ENCODE data around the gene SELENON. TPM values are rescaled to one million over a fixed set of nuclear protein-coding genes. Genes with fewer than 3 reads are reported as not detected.

The SELENON gene
- total RNA-seq, 1 donor from 2014 or later: 46.3 TPM

DNA sequence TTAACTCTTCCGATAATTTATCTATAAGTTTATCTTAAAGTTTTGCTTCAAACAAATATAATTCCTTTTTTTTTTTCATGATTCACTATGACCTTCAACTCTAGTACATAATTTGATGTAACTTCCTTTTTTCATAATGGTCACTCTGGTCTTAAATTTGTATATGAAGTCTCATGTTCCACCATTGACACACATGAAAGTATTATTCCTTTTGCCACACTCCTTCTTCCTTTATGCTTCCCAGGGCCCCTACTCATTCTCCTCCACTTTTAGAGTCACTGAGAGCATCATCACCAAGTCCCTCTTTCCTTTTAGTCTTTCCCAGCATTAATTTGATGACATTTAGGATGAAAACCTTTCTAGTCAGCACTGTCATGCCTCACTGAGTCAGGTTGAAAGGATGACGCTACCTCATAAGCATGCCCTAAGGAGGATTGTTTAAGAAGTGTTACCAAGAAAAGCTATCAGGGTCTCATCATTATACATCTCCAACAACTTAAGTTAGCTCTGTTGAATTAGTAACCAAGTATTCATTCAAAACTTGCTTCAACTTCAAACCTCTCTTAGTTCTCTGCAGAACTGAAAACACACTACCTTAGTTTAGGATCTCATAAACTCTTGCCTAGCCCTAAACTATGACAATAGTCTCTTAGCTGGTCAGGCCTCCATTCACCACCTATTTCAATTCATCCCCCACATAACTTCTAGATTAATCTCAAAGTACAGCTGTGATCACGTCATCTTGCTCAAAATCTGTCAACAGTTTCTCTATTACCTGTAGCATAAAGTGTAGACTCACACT is 44.7 kb downstream of the SELENON start:
- no peak for DNase-seq
- intact Hi-C loops (cut with micrococcal nuclease): no loop called here
- ATAC-seq: no peak

- DNase-seq: no peak
- intact Hi-C loops (cut with micrococcal nuclease): no loop called here
- no peak for ATAC-seq
Observed at GRCh38 chr1:25845664-25846063, 45.7 kb downstream of the SELENON start.

DNA sequence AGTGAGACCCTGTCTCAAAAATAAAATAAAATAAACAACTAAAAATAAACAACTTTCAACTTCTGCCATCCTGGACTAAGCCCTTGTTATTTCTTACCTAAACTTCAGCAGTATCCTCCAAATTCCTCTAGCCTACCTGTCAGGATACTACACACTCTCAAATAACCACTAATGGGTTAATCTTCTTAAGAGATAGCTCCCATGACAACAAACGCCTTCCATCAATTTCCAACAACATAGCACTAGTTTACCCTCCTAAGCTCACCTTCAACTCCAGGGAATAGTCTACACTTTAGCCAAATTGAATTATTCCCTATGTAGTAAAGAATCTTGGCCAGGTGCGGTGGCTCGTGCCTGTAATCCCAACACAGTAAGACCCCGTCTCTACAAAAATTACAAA is 47.9 kb downstream of the SELENON start:
- DNase-seq (no peak), ATAC-seq (no peak)
- intact Hi-C loops (cut with micrococcal nuclease): no loop called here

DNA sequence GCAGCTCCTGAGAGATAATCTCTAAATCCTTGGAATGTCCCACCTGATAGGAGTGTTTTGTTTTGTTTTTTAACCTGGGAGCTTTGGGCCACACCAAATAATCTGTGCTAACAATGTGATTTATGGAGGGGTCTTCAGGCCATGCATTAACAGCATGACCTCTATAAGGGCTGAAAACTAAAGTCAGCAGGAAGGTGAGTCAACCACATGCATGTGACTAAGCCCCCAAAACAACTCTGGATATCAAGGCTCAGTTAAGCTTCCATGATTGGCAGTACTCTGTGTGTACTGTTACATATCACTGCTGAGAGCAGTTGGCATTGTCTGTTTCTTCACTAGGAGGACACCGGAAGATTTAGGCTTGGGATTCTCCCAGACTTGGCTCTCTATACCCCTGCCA is 48.5 kb downstream of the SELENON start:
- intact Hi-C loops (cut with micrococcal nuclease): no loop called here
- DNase-seq (no peak), ATAC-seq (no peak)

GRCh38 chr1:25854554-25854953 is 54.6 kb downstream of the SELENON start:
- ATAC-seq (no peak), DNase-seq (no peak)
- intact Hi-C loops (cut with micrococcal nuclease): no loop called here

DNA sequence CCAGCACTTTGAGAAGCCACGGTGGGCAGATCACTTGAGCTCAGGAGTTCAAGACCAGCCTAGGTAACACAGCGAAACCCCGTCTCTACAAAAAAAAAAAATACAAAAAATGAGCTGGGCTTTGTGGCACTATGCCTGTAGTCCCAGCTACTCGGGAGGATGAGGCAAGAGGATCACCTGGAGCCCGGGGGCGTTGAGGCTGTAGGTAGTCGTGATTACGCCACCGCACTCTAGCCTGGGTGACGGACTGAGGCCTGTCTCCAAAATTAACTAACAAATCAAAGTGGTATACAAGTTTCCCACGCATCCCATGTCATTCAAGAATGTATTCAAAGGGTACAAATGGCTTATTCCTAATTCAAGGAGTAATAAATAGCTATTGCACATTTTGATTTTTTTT is 56.9 kb downstream of the SELENON start:
- no peak for ATAC-seq
- intact Hi-C loops (cut with micrococcal nuclease): no loop called here

DNA sequence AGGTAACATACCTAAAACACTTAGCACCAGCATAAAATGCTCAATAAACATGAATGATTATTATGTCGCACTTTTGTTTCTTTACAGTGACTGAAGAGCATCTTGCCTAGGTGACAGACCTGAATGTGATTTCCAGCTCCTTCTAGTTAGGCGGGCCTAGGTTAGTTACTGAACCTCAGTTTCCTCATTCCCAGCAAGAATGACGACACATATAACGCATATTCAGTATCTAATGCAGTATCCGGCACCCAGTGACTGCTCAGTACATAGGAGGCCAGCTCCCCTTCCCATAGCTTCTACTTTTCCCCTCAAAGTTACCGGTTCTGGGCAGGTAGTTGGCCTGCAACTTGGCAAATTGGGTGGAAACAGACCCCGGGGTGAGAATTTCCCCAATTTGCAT is 58.5 kb downstream of the SELENON start:
- intact Hi-C loops (cut with micrococcal nuclease): no loop called here

More for the DNA sequence above, 56.9 kb downstream of the SELENON start:
- DNase-seq: no peak

DNA sequence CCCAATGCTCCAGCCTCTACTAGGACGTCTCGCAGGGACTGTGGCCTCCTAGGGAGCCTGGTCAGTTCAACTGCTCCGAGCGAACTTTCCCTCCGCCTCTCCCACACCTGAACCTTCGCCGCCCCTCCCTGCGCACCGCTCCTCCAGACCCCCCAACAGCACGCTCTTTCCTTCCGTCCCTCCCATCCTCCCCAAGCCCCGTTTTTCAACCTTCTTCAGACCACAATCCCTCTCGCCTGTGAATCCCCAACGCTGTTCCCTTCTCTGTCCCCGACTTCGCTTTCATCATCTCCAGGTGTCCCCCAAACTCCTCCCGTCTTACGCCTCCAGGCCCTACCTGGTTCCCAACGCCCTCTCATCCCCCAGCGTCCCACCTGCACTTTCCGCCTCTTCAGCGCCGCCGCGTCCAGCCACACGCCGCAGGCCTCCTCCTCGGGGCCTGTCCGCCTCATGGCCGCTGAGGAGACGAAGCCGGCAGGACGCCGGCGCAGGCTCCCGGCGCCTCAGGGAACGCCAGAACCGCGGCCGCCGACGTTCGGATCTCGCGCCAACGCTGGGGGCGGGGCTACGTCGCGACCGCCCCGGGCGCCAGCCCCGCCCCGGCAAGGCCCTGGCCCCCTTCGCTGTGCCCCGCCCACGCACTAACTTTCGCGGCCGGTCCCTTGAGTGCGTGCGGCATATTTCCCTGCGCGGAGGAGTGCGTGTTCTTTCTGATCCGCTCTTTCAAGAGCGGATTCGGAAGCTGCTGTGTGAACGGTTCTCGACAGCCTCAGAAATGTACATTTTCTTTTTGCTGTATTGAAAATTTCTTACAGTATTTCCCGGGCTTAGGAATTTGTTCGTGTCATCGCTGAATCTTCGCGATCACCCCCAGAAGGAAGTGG is 59.2 kb downstream of the SELENON start, which contains the start of gene AUNIP:
Gene AUNIP, minus strand, starts transcription at position 552 of the 884 bp plus-strand sequence. Its CDS starts 100 bp downstream, at position 452.
- DNase-seq (peak; percentile 93), ATAC-seq (peak; percentile 98)
- intact Hi-C loops (cut with micrococcal nuclease): no loop called here

More for the DNA sequence above, 58.5 kb downstream of the SELENON start:
- ATAC-seq (no peak), DNase-seq (no peak)

DNA sequence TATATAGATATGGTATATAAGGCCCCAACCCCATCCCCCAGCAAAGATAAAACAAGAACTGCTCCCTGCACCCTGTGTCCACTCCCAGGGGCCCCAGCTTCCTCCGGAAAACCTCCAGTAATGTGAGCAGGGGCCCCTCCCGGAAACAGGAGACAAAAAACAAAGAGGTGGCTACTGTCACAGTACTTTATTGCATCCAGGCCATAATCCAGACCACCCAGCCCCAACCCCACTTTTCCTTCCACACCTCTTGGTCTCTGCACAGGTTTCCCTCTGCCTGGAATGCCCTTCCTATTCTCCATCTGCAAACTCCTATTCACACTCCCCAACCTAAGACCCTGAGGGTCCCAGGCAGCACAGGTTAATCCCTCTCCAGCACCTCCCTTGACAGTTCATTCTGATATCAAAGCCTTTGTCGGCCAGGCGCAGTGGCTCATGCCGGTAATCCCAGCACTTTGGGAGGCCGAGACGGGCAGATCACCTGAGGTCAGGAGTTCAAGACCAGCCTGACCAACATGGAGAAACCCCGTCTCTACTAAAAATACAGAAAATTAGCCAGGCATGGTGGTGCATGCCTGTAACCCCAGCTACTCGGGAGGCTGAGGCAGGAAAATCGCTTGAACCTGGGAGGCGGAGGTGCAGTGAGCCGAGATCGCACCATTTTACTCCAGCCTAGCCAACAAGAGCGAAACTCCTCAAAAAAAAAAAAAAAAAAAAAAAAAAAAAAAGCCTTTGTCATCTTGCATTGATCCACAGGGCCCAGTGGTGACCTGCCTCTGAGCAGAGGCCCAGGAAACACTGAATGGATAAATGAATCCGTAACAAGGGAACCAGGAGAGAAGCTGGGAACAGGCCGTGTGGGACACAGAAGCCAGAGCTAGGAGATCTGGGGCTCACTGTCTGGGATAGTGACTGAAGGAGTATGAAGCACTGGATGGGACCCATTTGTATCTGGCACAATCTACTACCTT is 61.6 kb downstream of the SELENON start:
- DNase-seq: no peak
- ATAC-seq: no peak
- intact Hi-C loops (cut with micrococcal nuclease): no loop called here

DNA sequence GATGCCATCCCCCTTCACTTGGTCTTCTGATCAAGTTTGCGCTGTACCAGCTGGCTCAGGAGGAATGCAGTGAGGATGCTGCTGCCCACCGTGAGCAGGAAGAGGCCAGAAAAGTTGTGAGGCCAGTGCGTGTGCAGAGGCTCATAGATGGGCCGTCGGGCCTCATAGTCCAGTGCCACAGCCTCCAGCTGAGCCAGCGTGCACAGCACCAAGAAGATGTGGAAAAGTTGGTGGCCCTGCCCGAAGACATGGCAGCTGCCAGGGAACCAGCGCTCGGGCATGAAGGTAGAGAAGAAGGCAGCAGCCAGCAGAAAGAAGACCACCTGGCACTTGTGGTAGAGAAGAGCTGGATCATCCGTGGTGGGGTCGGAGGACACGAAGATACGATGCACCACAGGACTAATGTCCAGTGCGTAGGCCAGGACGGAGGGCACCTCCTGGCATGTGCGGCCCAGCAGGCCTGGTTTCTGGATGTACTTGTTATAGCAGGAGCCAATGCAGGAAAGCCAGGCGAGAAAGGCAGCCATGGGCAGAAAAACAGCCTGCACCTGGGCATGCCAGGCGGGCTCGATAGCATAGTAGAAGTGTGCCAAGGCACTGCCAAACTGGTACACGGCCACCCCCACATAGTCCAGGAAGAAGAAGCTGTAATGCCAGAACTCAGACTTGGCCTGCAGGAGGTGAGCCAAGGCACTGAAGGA is 62.9 kb downstream of the SELENON start:
- no peak for ATAC-seq
- intact Hi-C loops (cut with micrococcal nuclease): no loop called here
- DNase-seq: no peak

DNA sequence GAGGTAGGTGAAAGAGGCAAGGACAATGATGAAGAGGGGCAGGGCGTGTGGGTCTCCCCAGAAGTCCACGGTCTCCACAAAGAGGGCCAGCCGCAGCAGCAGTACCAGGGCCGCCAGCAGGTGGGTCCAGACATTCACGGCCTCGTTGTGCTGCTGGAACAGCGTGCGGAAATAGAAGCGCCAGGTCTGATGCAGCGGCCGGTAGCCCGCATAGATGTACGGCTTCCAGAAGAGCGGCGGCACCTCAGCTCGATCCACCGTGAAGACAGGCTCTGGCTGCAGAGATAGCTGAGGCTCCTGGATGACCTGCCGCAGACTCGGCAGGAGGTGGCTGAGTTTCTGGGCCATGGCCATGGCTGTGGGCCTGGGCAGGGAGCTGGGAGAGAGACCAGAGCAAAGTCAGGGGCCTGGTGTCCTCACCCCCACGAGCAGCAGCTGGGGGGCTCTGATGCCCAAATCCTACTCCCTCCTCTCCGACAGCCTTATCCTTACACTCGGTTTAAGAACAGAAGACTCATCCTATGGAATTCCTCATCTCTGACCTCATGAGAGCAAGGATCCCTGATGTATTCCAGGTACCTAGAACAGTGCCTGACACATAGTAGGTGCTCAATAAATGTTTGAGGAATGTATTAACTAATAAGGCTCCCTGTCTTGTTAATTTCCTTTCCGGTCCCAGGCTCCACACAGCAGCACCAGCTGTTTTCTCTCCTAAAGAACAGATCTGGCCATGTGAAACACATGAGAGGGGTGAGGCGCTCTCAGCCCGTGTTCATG is 63.7 kb downstream of the SELENON start:
- ATAC-seq: no peak
- intact Hi-C loops (cut with micrococcal nuclease): no loop called here
- no peak for DNase-seq

DNA sequence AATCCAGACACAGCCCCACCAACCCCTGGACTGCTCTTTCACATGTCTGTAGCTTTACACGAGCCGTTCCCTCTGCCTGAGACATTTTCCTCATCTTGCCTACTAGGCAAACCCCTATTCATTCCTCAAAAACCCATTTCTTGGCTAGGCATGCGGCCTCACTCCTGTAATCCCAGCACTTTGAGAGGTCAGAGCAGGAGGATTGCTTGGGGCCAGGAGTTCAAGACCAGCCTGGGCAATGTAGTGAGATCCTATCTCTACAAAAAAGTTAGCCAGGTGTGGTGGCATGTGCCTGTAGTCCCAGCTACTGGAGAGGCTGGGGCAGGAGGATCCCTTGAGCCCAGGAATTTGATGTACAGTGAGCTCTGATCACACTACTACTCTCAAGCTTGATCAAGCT is 64.4 kb downstream of the SELENON start:
- DNase-seq (no peak), ATAC-seq (no peak)
- intact Hi-C loops (cut with micrococcal nuclease): no loop called here

DNA sequence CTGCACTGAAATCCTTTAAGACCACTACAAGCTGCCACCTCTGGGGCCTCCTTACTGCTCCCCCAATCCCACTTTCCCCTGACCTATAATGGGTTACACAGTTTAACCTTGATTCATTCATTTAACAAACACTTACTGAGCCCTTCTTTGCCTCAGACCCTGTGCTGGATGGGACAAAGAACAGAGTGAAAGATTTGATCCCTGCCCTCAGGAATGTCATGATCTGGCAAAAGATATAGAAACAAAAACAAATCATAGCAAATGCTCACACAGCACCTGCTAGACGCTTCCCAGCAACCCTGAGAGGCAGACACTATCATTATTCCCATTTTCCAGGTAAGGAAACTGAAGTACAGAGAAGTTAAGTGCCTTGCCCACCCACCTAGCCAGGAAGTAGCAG is 66.3 kb downstream of the SELENON start:
- DNase-seq: no peak
- no peak for ATAC-seq
- intact Hi-C loops (cut with micrococcal nuclease): no loop called here

GRCh38 chr1:25867210-25867991 is 67.4 kb downstream of the SELENON start:
- DNase-seq (no peak), ATAC-seq (no peak)
- intact Hi-C loops (cut with micrococcal nuclease): no loop called here

All from left ventricle myocardium superior (tissue), 1 donor.